Peyer's patch (tissue), 4 donors: ENCODE measurements around the gene PIK3R5.

Experiments used
- POLR2A ChIP-seq, 2 donors: fragments of 450-650 bp; IDR thresholded peaks; one replicate each; pipeline ENCODE4 v1.5.1; 2017; ENCODE audit warnings: antibody characterized with exemption in 2 of 2, mild to moderate bottlenecking in 2 of 2, moderate library complexity in 2 of 2
- TF ChIP-seq, protein P1 (sequence below), 6 experiments: fragments of 450-650 bp in 4 of 6; fragments of 200-600 bp in 2 of 6; sonication (generic) in 1 of 6; IDR thresholded peaks; one replicate each; pipeline ENCODE4 v1.5.1; 2017 to 2019; ENCODE audit warnings: antibody characterized with exemption in 6 of 6, mild to moderate bottlenecking in 3 of 6, moderate library complexity in 1 of 6

DNA sequence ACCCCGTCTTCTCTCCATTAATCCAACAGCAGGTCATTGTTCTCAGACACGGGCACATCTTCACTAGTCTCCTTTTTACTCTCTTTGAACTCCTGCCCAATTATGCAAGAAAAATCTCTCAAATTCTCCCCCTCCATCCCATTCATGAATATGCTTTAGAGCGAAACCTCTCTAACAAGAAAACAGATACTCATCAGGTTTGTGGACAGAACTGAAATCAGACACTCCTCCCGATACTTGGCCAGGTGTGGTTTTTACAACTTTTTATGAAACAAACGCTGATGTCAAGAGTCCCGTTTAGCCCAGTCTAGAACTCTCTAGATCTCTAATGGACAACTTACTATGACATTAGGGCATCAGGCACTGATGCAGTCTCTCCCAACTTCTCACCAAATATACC is 40.9 kb downstream of the PIK3R5 start:
- TF ChIP-seq POLR2A (IDR thresholded peaks at IDR 0.05): no peak
- TF ChIP-seq, protein P1, sequence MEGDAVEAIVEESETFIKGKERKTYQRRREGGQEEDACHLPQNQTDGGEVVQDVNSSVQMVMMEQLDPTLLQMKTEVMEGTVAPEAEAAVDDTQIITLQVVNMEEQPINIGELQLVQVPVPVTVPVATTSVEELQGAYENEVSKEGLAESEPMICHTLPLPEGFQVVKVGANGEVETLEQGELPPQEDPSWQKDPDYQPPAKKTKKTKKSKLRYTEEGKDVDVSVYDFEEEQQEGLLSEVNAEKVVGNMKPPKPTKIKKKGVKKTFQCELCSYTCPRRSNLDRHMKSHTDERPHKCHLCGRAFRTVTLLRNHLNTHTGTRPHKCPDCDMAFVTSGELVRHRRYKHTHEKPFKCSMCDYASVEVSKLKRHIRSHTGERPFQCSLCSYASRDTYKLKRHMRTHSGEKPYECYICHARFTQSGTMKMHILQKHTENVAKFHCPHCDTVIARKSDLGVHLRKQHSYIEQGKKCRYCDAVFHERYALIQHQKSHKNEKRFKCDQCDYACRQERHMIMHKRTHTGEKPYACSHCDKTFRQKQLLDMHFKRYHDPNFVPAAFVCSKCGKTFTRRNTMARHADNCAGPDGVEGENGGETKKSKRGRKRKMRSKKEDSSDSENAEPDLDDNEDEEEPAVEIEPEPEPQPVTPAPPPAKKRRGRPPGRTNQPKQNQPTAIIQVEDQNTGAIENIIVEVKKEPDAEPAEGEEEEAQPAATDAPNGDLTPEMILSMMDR (IDR thresholded peaks at IDR 0.05): no peak
